IPS DF 4.7 (cell line): ENCODE measurements around the gene SLC38A11.

Experiments
- DNase-seq: peaks from one replicate; pipeline ENCODE4 v3.0.0-alpha.2; 2013; ENCODE audit warnings: low spot score; ENCODE audit errors: extremely low read depth

Gene SLC38A11

GRCh38 chr2:164846276-164846675 is 109.0 kb downstream of the SLC38A11 start:
- no peak for DNase-seq
